ENCODE measurements around the gene PAM.

DNA sequence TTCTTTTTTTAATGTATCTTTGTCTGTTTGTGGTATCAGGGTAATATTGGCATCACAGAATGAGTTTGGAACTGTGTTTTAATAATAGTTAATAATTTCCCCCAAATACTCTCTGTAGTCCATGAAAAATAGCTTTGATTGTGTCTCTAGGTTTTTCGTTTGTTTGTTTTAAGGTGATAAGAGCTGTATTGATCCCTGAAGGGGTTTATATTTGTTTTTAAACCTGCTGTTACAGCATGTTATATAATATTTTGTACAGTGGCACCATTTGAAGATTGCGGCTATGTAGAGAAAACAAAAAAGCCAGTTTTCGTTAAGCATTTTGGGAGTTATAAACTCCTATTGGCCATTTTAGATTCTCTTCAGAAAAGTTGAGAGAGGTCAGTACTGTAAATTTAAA lies 15.7 kb downstream of the PAM start:
- TF ChIP-seq, protein P1, sequence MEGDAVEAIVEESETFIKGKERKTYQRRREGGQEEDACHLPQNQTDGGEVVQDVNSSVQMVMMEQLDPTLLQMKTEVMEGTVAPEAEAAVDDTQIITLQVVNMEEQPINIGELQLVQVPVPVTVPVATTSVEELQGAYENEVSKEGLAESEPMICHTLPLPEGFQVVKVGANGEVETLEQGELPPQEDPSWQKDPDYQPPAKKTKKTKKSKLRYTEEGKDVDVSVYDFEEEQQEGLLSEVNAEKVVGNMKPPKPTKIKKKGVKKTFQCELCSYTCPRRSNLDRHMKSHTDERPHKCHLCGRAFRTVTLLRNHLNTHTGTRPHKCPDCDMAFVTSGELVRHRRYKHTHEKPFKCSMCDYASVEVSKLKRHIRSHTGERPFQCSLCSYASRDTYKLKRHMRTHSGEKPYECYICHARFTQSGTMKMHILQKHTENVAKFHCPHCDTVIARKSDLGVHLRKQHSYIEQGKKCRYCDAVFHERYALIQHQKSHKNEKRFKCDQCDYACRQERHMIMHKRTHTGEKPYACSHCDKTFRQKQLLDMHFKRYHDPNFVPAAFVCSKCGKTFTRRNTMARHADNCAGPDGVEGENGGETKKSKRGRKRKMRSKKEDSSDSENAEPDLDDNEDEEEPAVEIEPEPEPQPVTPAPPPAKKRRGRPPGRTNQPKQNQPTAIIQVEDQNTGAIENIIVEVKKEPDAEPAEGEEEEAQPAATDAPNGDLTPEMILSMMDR (IDR thresholded peaks at IDR 0.05) = no peak
- TF ChIP-seq POLR2A (IDR thresholded peaks at IDR 0.05) = no peak
